ENCODE measurements around the gene SOX30. TPM values are rescaled to one million over a fixed set of nuclear protein-coding genes. Genes with fewer than 3 reads are reported as not detected.

The SOX30 gene
- total RNA-seq, 4 donors from 2014 or later = not detected

DNA sequence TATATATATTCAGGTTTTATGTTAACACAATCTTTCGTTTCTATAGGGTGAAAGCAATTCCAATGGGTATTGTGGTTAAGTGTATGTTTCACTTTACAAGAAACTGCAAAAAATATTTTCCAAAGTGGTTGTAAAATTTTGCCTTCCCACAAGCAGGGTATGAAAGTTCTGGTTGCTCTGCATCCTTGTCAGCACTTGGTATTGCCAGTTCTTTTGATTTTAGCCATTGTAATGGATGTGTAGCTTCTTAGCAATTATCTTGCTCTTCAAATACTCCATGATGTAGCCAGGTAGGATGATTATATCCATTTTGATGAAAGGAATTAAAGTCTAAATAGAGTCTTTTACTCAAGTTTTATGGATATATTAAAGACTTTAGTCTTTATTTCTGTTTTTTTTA is 67.6 kb downstream of the SOX30 start:
- TF ChIP-seq, protein P1, sequence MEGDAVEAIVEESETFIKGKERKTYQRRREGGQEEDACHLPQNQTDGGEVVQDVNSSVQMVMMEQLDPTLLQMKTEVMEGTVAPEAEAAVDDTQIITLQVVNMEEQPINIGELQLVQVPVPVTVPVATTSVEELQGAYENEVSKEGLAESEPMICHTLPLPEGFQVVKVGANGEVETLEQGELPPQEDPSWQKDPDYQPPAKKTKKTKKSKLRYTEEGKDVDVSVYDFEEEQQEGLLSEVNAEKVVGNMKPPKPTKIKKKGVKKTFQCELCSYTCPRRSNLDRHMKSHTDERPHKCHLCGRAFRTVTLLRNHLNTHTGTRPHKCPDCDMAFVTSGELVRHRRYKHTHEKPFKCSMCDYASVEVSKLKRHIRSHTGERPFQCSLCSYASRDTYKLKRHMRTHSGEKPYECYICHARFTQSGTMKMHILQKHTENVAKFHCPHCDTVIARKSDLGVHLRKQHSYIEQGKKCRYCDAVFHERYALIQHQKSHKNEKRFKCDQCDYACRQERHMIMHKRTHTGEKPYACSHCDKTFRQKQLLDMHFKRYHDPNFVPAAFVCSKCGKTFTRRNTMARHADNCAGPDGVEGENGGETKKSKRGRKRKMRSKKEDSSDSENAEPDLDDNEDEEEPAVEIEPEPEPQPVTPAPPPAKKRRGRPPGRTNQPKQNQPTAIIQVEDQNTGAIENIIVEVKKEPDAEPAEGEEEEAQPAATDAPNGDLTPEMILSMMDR (IDR thresholded peaks at IDR 0.05; ENCODE audit: low read depth) = no peak

DNA sequence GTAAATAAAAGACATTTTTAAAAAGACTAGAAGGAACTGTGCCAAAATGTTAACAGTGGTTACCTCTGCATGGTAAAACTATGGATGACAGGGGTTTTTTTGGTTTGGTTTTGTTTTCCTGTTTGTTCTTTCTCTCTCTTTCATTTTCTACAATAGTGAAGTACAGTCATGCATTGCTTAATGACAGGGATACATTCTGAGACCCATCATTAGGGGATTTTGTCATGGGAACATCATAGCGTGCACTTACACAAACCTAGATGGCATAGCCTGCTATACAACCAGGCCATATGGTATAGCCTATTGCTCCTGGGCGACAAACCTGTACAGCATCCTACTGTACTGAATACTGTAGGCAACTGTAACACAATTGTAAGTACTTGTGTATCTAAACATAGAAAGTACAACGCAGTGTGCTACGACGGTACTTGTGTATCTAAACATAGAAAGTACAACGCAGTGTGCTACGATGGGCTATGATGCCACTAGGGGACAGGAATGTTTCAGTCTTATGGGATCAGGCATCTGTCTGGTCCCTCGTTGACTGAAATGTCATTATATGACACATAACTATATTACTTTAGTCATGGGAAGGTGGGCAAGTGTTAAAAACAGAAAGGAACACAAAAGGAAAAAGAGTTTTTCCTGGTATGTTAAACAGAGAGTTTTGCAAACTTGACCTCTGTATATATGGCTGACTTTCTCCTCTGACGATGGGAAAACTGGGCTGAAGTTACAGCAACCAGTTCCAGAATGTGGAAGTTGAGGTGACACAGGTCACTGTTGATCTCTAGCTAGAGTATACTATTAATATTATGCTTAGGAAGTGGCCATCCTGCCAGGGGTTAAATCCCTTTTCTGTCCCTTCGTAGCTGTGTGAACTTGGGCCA is 69.3 kb downstream of the SOX30 start:
- TF ChIP-seq, protein P1 (IDR thresholded peaks at IDR 0.05; ENCODE audit: low read depth) = no peak

DNA sequence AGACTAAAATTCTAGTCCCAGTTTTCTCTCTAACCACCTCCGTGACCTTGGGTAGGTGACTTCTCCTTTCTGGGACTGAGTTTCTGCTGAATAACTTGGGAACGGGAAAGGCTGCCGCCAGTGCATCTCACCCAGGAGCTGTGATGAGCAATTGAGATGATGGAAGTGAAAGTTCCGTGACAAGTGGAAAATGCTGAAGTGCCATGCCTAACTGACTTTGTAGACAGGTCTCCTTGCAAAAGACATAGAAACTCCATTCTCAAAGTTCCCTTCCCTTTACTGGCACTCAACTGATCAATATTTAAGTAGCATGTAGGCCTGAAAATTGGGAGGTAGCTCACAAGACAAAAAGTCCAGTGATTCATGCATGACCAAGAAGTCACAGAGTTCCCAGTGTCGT is 70.3 kb downstream of the SOX30 start:
- TF ChIP-seq, protein P1 (IDR thresholded peaks at IDR 0.05; ENCODE audit: low read depth) = no peak

DNA sequence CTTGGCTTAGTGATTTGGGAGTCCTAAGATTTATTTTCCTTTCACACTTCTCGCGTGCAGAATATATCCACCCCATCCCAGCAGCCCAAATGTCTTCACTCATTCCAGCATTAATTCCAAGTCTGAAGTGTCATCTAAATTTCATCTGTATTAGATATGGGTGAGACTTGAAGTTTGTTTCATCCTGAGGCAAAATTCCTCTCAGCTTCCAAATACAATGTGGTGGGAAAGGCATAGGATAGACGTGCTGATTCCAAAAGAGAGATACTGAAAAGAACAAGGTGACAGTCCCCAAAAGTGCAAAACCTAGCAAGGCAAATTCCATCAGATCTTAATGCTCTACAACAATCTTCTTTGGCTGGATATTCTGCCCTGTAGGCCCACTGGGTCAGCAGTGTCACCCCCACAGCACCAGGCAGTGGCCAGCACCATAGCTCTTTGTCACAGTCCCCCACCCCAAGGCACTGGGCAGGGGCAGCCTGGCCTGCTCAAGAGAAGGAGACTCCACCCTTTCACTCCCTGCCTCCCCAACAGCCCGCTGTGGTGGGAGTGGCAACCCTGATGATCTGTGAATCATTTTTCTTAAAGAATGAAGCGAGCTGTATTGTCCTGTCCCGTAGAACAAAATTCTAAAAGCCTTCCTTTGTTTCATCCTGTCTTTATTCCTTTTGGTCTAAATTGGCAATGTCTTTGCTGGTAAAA is 74.0 kb downstream of the SOX30 start:
- TF ChIP-seq, protein P1 (IDR thresholded peaks at IDR 0.05; ENCODE audit: low read depth) = no peak

DNA sequence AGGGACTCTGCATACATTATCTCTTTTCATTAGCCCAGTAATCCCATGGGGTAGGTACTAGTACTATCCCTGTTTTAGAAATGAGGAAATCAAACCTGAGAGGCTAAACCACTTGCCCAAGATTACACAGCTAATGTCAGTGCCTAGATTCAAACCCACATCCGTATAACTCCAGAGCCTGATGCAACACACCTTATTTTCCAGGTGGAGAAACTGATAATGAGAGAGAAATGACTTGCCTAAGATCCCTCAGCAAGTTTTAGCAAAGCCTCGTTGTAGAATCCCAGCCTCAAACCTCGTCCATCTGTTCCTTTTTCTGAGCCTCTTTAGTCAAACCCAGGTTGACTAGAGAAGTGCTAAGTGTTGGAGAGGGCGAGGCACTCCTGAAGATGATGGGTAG is 75.6 kb downstream of the SOX30 start:
- TF ChIP-seq, protein P1 (IDR thresholded peaks at IDR 0.05; ENCODE audit: low read depth) = no peak

Small RNA genes lying within 50 kb of the gene (small RNA-seq; reads per million reads assigned to genes)
- gene RNU6-390P = not detected

Other genes with a start within 250 kb of the SOX30 start
- gene NIPAL4, start 192.2 kb downstream of the SOX30 start, total RNA-seq = 1 to 10 TPM in 1 of 4 donors, under 1 TPM in 1, not detected in 2; 0.22 to 1.3 TPM
- gene ADAM19, start 76.7 kb downstream of the SOX30 start, total RNA-seq = 1 to 10 TPM; 1.4 to 2.9 (median 2.2) TPM
- not detected for gene C5orf52, start 19.1 kb upstream of the SOX30 start, total RNA-seq
- 10 to 100 TPM in 2 of 4 donors, 1 to 10 TPM in 2; 7.0 to 13.2 (median 9.3) TPM for gene THG1L, start 79.0 kb upstream of the SOX30 start, total RNA-seq
- 1 to 10 TPM; 2.6 to 4.1 (median 3.9) TPM for gene LSM11, start 91.3 kb upstream of the SOX30 start, total RNA-seq
- gene CLINT1, start 206.7 kb upstream of the SOX30 start, total RNA-seq = 10 to 100 TPM; 66.3 to 94.7 (median 77.9) TPM